ENCODE measurements around the gene ANTKMT.

DNA sequence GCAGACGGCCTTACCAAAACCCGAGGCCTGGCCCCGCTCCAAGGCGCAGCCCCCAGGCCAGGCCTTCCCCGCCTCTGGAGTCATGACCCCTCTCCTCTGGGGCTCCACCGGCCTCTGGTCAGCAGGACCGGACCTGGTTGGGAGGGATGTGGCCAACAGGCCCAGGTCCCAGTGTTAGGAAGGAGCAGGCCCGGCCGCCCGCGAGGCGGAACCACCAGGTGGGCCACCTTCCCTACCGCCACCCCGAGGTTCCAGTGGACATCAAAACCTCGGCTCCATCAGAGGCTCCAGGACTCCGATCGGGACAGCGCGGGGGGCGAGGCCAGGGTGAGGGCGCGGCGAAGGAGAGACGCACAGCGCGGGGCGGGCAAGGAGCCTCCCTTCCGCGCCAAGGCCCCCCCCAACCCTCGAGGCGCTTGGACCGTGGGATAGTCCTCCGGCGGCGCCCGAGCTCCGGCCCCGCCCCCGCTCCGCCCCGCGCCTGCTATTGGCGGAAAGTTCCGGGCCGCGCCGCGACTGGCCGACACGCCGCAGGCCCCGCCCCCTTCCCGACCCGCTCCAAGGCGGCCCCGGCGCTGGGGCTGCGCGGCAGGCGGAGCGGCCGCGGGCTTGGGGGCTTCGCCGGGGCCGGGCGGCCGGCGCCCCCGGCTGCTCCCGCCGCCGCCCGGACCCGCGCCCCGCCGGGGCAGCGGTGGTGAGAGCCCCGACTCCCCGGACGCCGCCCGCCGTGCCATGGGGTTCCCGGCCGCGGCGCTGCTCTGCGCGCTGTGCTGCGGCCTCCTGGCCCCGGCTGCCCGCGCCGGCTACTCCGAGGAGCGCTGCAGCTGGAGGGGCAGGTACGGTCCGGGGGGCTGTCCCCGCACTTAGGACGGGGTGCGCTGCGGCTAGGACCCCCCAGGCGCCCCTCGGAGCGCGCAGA lies 6.1 kb upstream of the ANTKMT start, which contains the start of gene METRN:
- TF ChIP-seq POLR2AphosphoS5 (IDR thresholded peaks at IDR 0.05) (peak; percentile 4 to 54 (median 45)), CTCF (IDR thresholded peaks at IDR 0.05 in 8 of 11, conservative IDR thresholded peaks at IDR 0.05 in 3 of 11) (peak in 1 of 11 experiments; percentile 6), POLR2A (IDR thresholded peaks at IDR 0.05) (no peak)
